ENCODE results near the gene NREP. TPM values are rescaled to one million over a fixed set of nuclear protein-coding genes. Genes with fewer than 3 reads are reported as not detected.

Gene NREP
- total RNA-seq, 4 donors from 2014 or later, result 6.0 to 42.0 (median 10.2) TPM

GRCh38 chr5:111757355-111758283 is 625 bp upstream of the NREP start:
- H3K9me3 ChIP-seq, result no peaks in the 10 kb centered on the region
- peak; percentile 46 to 74 (median 70) for TF ChIP-seq POLR2AphosphoS5 (IDR thresholded peaks at IDR 0.05)
- peak; percentile 68 for TF ChIP-seq POLR2A (IDR thresholded peaks at IDR 0.05)
- peak; percentile 31 to 68 (median 42) for TF ChIP-seq CTCF (IDR thresholded peaks at IDR 0.05)
- no peak for TF ChIP-seq EP300 (IDR thresholded peaks at IDR 0.05; ENCODE audit: low read depth)

GRCh38 chr5:111755942-111756381 is 1.0 kb downstream of the NREP start:
- intact Hi-C loops (cut with DNase I; ENCODE audit: low total_unique reads) (no loop called here), in situ Hi-C loops (cut with MboI; ENCODE audit: low pct_ligation_motif_present in 1 of 4, low pct_unique_long_range_greater_than_20kb in 1 of 4, low sequenced_read_pairs in 3 of 4) (no loop called here)
- peaks cover 0 to 22% (median 16%) of the 10 kb centered on the region in 4 donors for H3K4me1 ChIP-seq
- no peak for TF ChIP-seq POLR2AphosphoS5 (IDR thresholded peaks at IDR 0.05)
- TF ChIP-seq CTCF (IDR thresholded peaks at IDR 0.05), result no peak
- no peak for TF ChIP-seq EP300 (IDR thresholded peaks at IDR 0.05; ENCODE audit: low read depth)
- TF ChIP-seq POLR2A (IDR thresholded peaks at IDR 0.05), result no peak
- peak overlapping the region; percentile 90 to 95 (median 93) for H3K27ac ChIP-seq
- no peaks in the 10 kb centered on the region for H3K9me3 ChIP-seq
- no peaks in the 10 kb centered on the region for H3K36me3 ChIP-seq
- 3 to 7% methylated on average over 5 of the region's 5 CpGs for WGBS, 2 donors (ENCODE audit: low coverage in 1 of 2)
- H3K27me3 ChIP-seq, result no peaks in the 10 kb centered on the region
- DNase-seq, result no peak
- peak overlapping the region in 3 of 4 donors; percentile 53 to 66 (median 58) for H3K4me3 ChIP-seq

More at GRCh38 chr5:111757355-111758283, 625 bp upstream of the NREP start:
- no peaks in the 10 kb centered on the region for H3K27me3 ChIP-seq
- in situ Hi-C loops (cut with MboI; ENCODE audit: low pct_ligation_motif_present in 1 of 4, low pct_unique_long_range_greater_than_20kb in 1 of 4, low sequenced_read_pairs in 3 of 4) (no loop called here), intact Hi-C loops (cut with DNase I; ENCODE audit: low total_unique reads) (no loop called here)
- peak overlapping the region; percentile 45 to 66 (median 56) for H3K4me3 ChIP-seq
- peaks cover 0 to 22% (median 16%) of the 10 kb centered on the region in 4 donors for H3K4me1 ChIP-seq
- peak; percentile 92 for DNase-seq
- H3K27ac ChIP-seq, result peak overlapping the region; percentile 90 to 95 (median 93)
- no peaks in the 10 kb centered on the region for H3K36me3 ChIP-seq
- 0 to 1% methylated on average over 2 to 62 of the region's 98 CpGs for WGBS, 2 donors (ENCODE audit: low coverage in 1 of 2)

- intact Hi-C loops (cut with DNase I; ENCODE audit: low total_unique reads), result no loop called here
- Histone ChIP-seq H3K27me3 (no peaks in the 10 kb centered on the region), H3K4me3 (peak overlapping the region in 2 of 4 donors; percentile 15 to 58), H3K9me3 (no peaks in the 10 kb centered on the region), H3K4me1 (peaks cover 0 to 22% (median 16%) of the 10 kb centered on the region in 4 donors), H3K27ac (peak overlapping the region; percentile 90 to 95 (median 93)), H3K36me3 (no peaks in the 10 kb centered on the region)
- WGBS, 2 donors (ENCODE audit: low coverage in 1 of 2), result 57 to 70% methylated on average over 8 of the region's 8 CpGs
- DNase-seq, result no peak
- in situ Hi-C loops (cut with MboI; ENCODE audit: low pct_ligation_motif_present in 1 of 4, low pct_unique_long_range_greater_than_20kb in 1 of 4, low sequenced_read_pairs in 3 of 4), result no loop called here
- TF ChIP-seq EP300 (IDR thresholded peaks at IDR 0.05; ENCODE audit: low read depth), result no peak
- TF ChIP-seq POLR2A (IDR thresholded peaks at IDR 0.05), result no peak
- no peak for TF ChIP-seq POLR2AphosphoS5 (IDR thresholded peaks at IDR 0.05)
- TF ChIP-seq CTCF (IDR thresholded peaks at IDR 0.05), result no peak
Observed at GRCh38 chr5:111755345-111755941, 1.6 kb downstream of the NREP start.
